NCI-H526 treated with DMSO at 0.1 percent for 48 hours (cell line): ENCODE data around the gene PET117.
"Not testable (repeated sequence)": the region's sequence is repeated elsewhere in the genome, so short reads cannot be mapped to it uniquely, and the experiment has no call there.

Experiments
- DNase-seq: peaks from one replicate; lab custom pipeline; 2025; lab: John Stamatoyannopoulos, UW

The PET117 gene

DNA sequence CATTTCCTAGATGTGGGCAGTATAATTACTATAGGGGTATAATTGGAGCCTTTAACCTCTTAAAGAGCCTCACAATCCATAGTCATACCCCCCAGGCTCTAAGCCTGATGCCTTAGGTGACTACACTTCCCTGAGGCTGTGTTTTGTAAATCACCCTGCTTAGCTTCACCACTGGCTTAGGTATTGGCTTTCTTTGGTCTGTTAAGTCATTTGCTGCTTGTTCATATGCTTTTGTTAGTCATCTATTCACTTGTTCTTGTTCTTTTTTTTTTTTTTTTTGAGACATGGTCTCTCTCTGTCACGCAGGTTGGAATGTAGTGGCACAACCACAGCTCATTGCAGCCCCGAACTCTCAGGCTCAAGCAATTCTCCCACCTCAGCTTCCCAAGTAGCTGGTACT lies 26.7 kb downstream of the PET117 start:
- no peak for DNase-seq

- no peak for DNase-seq
Observed at GRCh38 chr20:18165553-18165952, 27.9 kb downstream of the PET117 start.

GRCh38 chr20:18166241-18166881 lies 28.7 kb downstream of the PET117 start:
- DNase-seq = no peak

- DNase-seq = no peak
Observed at GRCh38 chr20:18166950-18167349, 29.3 kb downstream of the PET117 start.

GRCh38 chr20:18172379-18172778 lies 34.7 kb downstream of the PET117 start:
- DNase-seq = no peak

DNA sequence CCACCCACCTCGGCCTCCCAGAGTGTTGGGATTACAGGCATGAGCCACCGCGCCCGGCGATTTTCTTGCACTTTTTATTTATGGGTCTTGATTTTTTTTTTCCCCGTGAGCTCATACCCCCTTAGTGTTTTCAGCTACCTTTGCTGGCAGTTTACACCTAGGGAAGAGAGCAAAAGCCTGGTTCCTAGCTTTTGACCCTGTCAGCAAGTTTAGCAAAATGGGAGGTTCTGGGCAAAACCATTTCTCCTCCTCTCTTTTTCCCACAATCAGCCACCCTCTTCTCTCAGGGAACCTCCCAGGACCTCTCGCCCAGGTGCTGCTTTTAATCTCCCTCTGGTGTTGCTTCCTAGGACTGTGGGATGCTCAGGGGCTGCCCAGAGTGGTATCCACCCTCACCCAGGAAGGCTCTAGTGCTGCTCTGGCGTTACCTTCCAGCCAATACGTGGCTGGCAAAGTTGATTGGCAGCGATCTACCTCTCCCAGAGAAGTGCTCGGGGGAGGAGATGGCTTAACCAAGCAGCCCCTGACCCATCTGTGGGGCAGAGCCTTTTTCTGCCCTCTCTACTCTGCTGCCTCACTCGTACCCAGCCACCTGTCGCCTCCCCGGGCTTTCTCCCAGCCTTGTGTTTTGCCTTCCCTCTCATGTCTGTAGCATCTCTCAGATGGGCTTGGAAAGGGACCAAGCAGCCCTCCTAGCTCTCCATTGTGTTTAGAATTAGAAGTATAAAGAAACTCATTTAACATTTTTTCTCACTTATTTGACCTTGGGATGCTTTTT lies 37.4 kb downstream of the PET117 start:
- no peak for DNase-seq

- DNase-seq = no peak
Observed at GRCh38 chr20:18176318-18176785, 38.7 kb downstream of the PET117 start.

GRCh38 chr20:18180366-18180765 lies 42.7 kb downstream of the PET117 start:
- not testable (repeated sequence) for DNase-seq

- DNase-seq = no peak
Observed at GRCh38 chr20:18180815-18181214, 43.2 kb downstream of the PET117 start.

DNA sequence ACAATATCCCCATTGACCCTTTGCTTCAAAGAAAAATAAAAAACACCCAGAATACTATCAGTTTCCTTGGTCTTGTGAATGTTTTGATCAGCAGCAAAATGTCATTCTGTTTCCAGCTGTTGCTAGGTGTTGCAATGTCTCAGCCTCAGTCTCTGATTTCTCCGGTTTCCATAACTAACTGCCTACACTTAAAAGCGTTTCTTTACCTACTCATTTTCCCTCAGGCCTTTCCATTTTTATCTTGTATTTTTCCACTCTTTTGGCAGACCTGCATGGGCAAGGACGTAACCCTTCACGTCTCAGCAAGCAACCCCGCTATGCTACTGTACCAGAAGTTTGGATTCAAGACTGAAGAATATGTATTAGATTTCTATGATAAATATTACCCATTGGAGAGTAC lies 49.4 kb downstream of the PET117 start:
- DNase-seq = no peak

DNA sequence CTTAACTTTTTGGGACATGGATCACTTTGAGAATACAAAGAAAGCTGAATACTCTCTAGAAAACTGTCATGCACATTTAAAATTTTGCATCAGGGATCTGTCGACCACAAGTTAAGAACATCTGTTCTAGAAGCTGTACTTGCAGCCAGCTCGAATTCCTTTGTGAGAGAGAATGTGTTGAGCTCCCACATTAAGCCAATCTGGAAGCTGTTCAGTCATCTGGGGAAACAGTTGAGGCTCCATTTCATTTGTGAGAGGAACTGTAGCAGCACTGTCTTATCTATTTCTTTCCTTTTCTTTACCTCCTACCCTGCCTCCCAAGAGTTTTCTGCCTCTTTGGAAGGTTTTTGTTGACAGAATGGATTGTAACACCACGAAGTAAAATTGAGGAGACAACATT lies 50.8 kb downstream of the PET117 start:
- DNase-seq = no peak

- DNase-seq = no peak
Observed at GRCh38 chr20:18190338-18191233, 52.9 kb downstream of the PET117 start.

DNA sequence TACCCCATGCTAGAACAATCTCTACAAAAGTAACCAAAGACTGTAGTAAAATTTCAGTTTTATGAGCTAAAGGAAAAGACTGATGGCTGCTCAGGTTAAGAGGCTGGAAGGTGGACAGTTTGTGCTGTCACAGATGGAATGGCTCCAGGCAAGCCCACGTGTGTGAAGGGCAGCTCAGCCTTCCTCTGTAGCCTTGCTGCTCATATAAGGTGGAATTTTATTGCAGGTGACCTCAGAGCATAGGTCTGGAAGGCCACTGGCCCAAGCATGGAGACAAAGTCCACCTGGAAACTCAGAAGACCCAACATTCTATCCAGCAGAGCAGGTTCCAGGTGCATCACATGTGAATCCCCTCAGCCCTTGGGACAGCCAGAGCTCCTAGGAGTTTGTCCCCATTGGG lies 53.6 kb downstream of the PET117 start:
- DNase-seq = no peak
